Trophoblast cell (in vitro differentiated cells and primary cell): ENCODE measurements around the gene LPCAT1.

Source experiments
- DNase-seq, 2 donors: peaks; one replicate each; pipeline ENCODE4 v3.0.0-alpha.2; 2016
- H2AFZ ChIP-seq: 2 replicates; pipeline ENCODE4 v1.6.1; 2013; ENCODE audit warnings: low read length, moderate library complexity, mild to moderate bottlenecking; ENCODE audit not compliant: insufficient read depth, poor library complexity
- H2AK5ac ChIP-seq: 2 replicates; pipeline ENCODE4 v1.6.1; 2013; ENCODE audit warnings: mild to moderate bottlenecking, low read length
- H2BK120ac ChIP-seq: 2 replicates; pipeline ENCODE4 v1.6.1; 2013; ENCODE audit warnings: low read length, mild to moderate bottlenecking, moderate library complexity; ENCODE audit not compliant: insufficient read depth, poor library complexity
- H2BK12ac ChIP-seq: 2 replicates; pipeline ENCODE4 v1.6.1; 2013; ENCODE audit warnings: mild to moderate bottlenecking, low read length, moderate library complexity
- H2BK5ac ChIP-seq: 2 replicates; pipeline ENCODE4 v1.6.1; 2013; ENCODE audit warnings: low read length, low read depth, moderate library complexity, mild to moderate bottlenecking; ENCODE audit not compliant: poor library complexity
- H3K14ac ChIP-seq: 2 replicates; pipeline ENCODE4 v1.6.1; 2013; ENCODE audit warnings: mild to moderate bottlenecking, low read length
- H3K18ac ChIP-seq: 2 replicates; pipeline ENCODE4 v1.6.1; 2013; ENCODE audit warnings: mild to moderate bottlenecking, low read length
- H3K23ac ChIP-seq: 2 replicates; pipeline ENCODE4 v1.6.1; 2013; ENCODE audit warnings: low read length
- H3K27ac ChIP-seq: 2 replicates; pipeline ENCODE4 v1.5.1; 2013; ENCODE audit warnings: low read depth, mild to moderate bottlenecking, inconsistent platforms, low read length, moderate library complexity
- H3K27me3 ChIP-seq: 2 replicates; pipeline ENCODE4 v1.6.1; 2013; ENCODE audit warnings: inconsistent platforms, mild to moderate bottlenecking, low read length, moderate library complexity; ENCODE audit not compliant: insufficient read depth
- H3K36me3 ChIP-seq, 2 experiments: 1 replicate in 1 of 2; 2 replicates in 1 of 2; pipeline ENCODE4 v1.6.1; 2013; ENCODE audit warnings: low read length in 2 of 2, mild to moderate bottlenecking in 2 of 2, moderate library complexity in 1 of 2; ENCODE audit not compliant: insufficient read depth in 2 of 2, control insufficient read depth in 1 of 2
- H3K4ac ChIP-seq: 2 replicates; pipeline ENCODE4 v1.6.1; 2013; ENCODE audit warnings: low read depth, mild to moderate bottlenecking, low read length, moderate library complexity
- H3K4me1 ChIP-seq, 2 experiments: 1 replicate in 1 of 2; 2 replicates in 1 of 2; pipeline ENCODE4 v1.6.1; 2013; ENCODE audit warnings: low read length in 2 of 2, mild to moderate bottlenecking in 2 of 2, moderate library complexity in 1 of 2; ENCODE audit not compliant: insufficient read depth in 2 of 2, control insufficient read depth in 1 of 2
- H3K4me2 ChIP-seq: 2 replicates; pipeline ENCODE4 v1.6.1; 2013; ENCODE audit warnings: inconsistent platforms, mild to moderate bottlenecking, low read length, moderate library complexity
- H3K4me3 ChIP-seq: 2 replicates; pipeline ENCODE4 v1.5.1; 2013; ENCODE audit warnings: mild to moderate bottlenecking, low read depth, low read length, inconsistent platforms
- H3K79me1 ChIP-seq: one replicate; pipeline ENCODE4 v1.6.1; 2013; ENCODE audit warnings: low read length
- H3K79me2 ChIP-seq: 2 replicates; pipeline ENCODE4 v1.6.1; 2013; ENCODE audit warnings: low read length, mild to moderate bottlenecking; ENCODE audit not compliant: control insufficient read depth, insufficient read depth, poor library complexity
- H3K9ac ChIP-seq: 2 replicates; pipeline ENCODE4 v1.6.1; 2013; ENCODE audit warnings: mild to moderate bottlenecking, low read length
- H3K9me3 ChIP-seq: 2 replicates; pipeline ENCODE4 v1.6.1; 2013; ENCODE audit warnings: low read depth, mild to moderate bottlenecking, control low read depth, inconsistent platforms, low read length; ENCODE audit not compliant: insufficient read depth
- H4K12ac ChIP-seq: 2 replicates; pipeline ENCODE4 v1.6.1; 2013; ENCODE audit warnings: low read depth, mild to moderate bottlenecking, low read length, moderate library complexity
- H4K8ac ChIP-seq: 2 replicates; pipeline ENCODE4 v1.6.1; 2013; ENCODE audit warnings: low read depth, mild to moderate bottlenecking, low read length, moderate library complexity
- H4K91ac ChIP-seq: one replicate; pipeline ENCODE4 v1.6.1; 2013; ENCODE audit warnings: low read depth, mild to moderate bottlenecking, low read length, moderate library complexity
- whole genome bisulfite sequencing: extraction: QIAGEN DNeasy Blood & Tissue Kit; methylation state at CpG from one replicate; pipeline ENCODE4 v1.1.7; 2013; ENCODE audit warnings: missing lambda C conversion rate; ENCODE audit not compliant: insufficient read length, insufficient coverage; ENCODE audit errors: extremely low coverage; 5-methylcytosine and 5-hydroxymethylcytosine counted together

LPCAT1 gene

GRCh38 chr5:1522601-1523479 is 920 bp downstream of the LPCAT1 start:
- Histone ChIP-seq H3K9me3 (no peaks in the 10 kb centered on the region), H3K23ac (no peak overlapping the region), H3K9ac (peak overlapping the region; percentile 74), H3K4me3 (peak overlapping the region; percentile 93), H4K12ac (no peak overlapping the region), H3K79me1 (peaks cover 25% of the 10 kb centered on the region), H3K4me2 (peak overlapping the region; percentile 92), H2AFZ (no peak overlapping the region), H2BK5ac (peak overlapping the region; percentile 44), H3K18ac (peak overlapping the region; percentile 23), H4K91ac (peak overlapping the region; percentile 90), H3K79me2 (peaks cover 36% of the 10 kb centered on the region), H4K8ac (peak overlapping the region; percentile 25), H2BK12ac (no peak overlapping the region), H3K27me3 (no peaks in the 10 kb centered on the region), H2BK120ac (peak overlapping the region; percentile 33), H3K4ac (peak overlapping the region; percentile 88), H3K36me3 (peaks cover 20 to 23% of the 10 kb centered on the region in 2 experiments), H3K27ac (peak overlapping the region; percentile 65), H3K4me1 (peaks cover 15 to 17% of the 10 kb centered on the region in 2 experiments), H3K14ac (peak overlapping the region; percentile 74), H2AK5ac (peak overlapping the region; percentile 2)
- peak in 1 of 2 donors; percentile 49 for DNase-seq
- no CpG with 5 or more reads among the region's 63 CpGs for WGBS

- no peak overlapping the region for H2AFZ ChIP-seq
- no peaks in the 10 kb centered on the region for H3K27me3 ChIP-seq
- peak overlapping the region; percentile 63 for H4K8ac ChIP-seq
- H3K27ac ChIP-seq, result peak overlapping the region; percentile 65
- peak overlapping the region; percentile 18 for H3K18ac ChIP-seq
- WGBS, result no CpG with 5 or more reads among the region's 28 CpGs
- H3K14ac ChIP-seq, result peak overlapping the region; percentile 51
- peak in 1 of 2 donors; percentile 33 for DNase-seq
- H3K9me3 ChIP-seq, result no peaks in the 10 kb centered on the region
- peak overlapping the region; percentile 9 for H3K9ac ChIP-seq
- H3K23ac ChIP-seq, result no peak overlapping the region
- H3K4me3 ChIP-seq, result peak overlapping the region; percentile 93
- H3K4me2 ChIP-seq, result peak overlapping the region; percentile 92
- H3K36me3 ChIP-seq, result peaks cover 22 to 25% of the 10 kb centered on the region in 2 experiments
- H2BK12ac ChIP-seq, result peak overlapping the region; percentile 6
- H4K91ac ChIP-seq, result peak overlapping the region; percentile 49
- peak overlapping the region; percentile 16 for H2AK5ac ChIP-seq
- H3K4me1 ChIP-seq, result peaks cover 23 to 24% of the 10 kb centered on the region in 2 experiments
- peaks cover 33% of the 10 kb centered on the region for H3K79me1 ChIP-seq
- H2BK120ac ChIP-seq, result no peak overlapping the region
- H3K4ac ChIP-seq, result peak overlapping the region; percentile 88
- peak overlapping the region; percentile 0 for H4K12ac ChIP-seq
- peaks cover 38% of the 10 kb centered on the region for H3K79me2 ChIP-seq
- H2BK5ac ChIP-seq, result peak overlapping the region; percentile 44
Observed at GRCh38 chr5:1521671-1522600, 1.8 kb downstream of the LPCAT1 start.

- no peaks in the 10 kb centered on the region for H3K27me3 ChIP-seq
- H2BK12ac ChIP-seq, result no peak overlapping the region
- no peak overlapping the region for H2BK5ac ChIP-seq
- DNase-seq, result peak; percentile 74 to 78
- H2AK5ac ChIP-seq, result no peak overlapping the region
- no peak overlapping the region for H4K12ac ChIP-seq
- H3K79me1 ChIP-seq, result peaks cover 37% of the 10 kb centered on the region
- no peak overlapping the region for H2BK120ac ChIP-seq
- H4K8ac ChIP-seq, result no peak overlapping the region
- peaks cover 30 to 31% of the 10 kb centered on the region in 2 experiments for H3K4me1 ChIP-seq
- no peak overlapping the region for H3K4me2 ChIP-seq
- WGBS, result no CpG with 5 or more reads among the region's 13 CpGs
- H3K79me2 ChIP-seq, result peaks cover 38% of the 10 kb centered on the region
- H2AFZ ChIP-seq, result no peak overlapping the region
- no peak overlapping the region for H3K23ac ChIP-seq
- H4K91ac ChIP-seq, result no peak overlapping the region
- no peaks in the 10 kb centered on the region for H3K9me3 ChIP-seq
- H3K4me3 ChIP-seq, result no peak overlapping the region
- H3K36me3 ChIP-seq, result peaks cover 22 to 25% of the 10 kb centered on the region in 2 experiments
- H3K14ac ChIP-seq, result no peak overlapping the region
- no peak overlapping the region for H3K18ac ChIP-seq
- H3K27ac ChIP-seq, result no peak overlapping the region
- no peak overlapping the region for H3K9ac ChIP-seq
- peak overlapping the region; percentile 10 for H3K4ac ChIP-seq
Observed at GRCh38 chr5:1520791-1521453, 2.8 kb downstream of the LPCAT1 start.
